ENCODE measurements around the gene AFM. TPM values are rescaled to one million over a fixed set of nuclear protein-coding genes. Genes with fewer than 3 reads are reported as not detected.

AFM gene
- total and polyA plus RNA-seq, 2 donors (not counting 1 experiment from before 2014, with no cell fraction given), result not detected

- POLR2A ChIA-PET, result no interaction called here
- no peaks in the 10 kb centered on the region for H3K36me3 ChIP-seq (replicated peaks in 1 of 2; ENCODE audit: control extremely low read depth in 1 of 2, control insufficient read depth in 1 of 2, extremely low read depth in 1 of 2, insufficient read depth in 2 of 2, low read length in 1 of 2)
- H3K4me3 ChIP-seq (ENCODE audit: control extremely low read depth in 1 of 5, extremely low read depth in 1 of 5, insufficient read depth in 1 of 5, low read depth in 2 of 5, low read length in 4 of 5), result no peak overlapping the region
- DNase-seq (no peak), ATAC-seq (ENCODE audit: low read depth) (no peak)
- TF ChIP-seq CTCF (IDR thresholded peaks at IDR 0.05) (no peak), EZH2 (IDR thresholded peaks at IDR 0.05; ENCODE audit: borderline replicate concordance, insufficient read depth, low read depth, low read length, poor library complexity, severe bottlenecking) (no peak)
- intact Hi-C loops (cut with micrococcal nuclease), result no loop called here
- H3K27me3 ChIP-seq (replicated peaks in 1 of 4; ENCODE audit: control extremely low read depth in 1 of 4, control insufficient read depth in 3 of 4, insufficient read depth in 4 of 4, low read length in 3 of 4), result peaks cover 0 to 4% (median 1%) of the 10 kb centered on the region in 4 experiments
- H3K27ac Mint-ChIP-seq, result no peak overlapping the region
- H3K79me2 ChIP-seq (ENCODE audit: control insufficient read depth, insufficient read depth, low read length), result no peaks in the 10 kb centered on the region
- no peaks in the 10 kb centered on the region for H3K9me3 ChIP-seq (ENCODE audit: control extremely low read depth in 1 of 3, control insufficient read depth in 2 of 3, insufficient read depth in 1 of 3, low read length in 2 of 3)
- CTCF ChIA-PET, result no interaction called here
- no peak overlapping the region for H3K4me3 Mint-ChIP-seq
- H2AFZ ChIP-seq (ENCODE audit: insufficient read depth, low read depth, low read length, poor library complexity, severe bottlenecking), result no peak overlapping the region
- H3K4me1 Mint-ChIP-seq, result no peaks in the 10 kb centered on the region
- H4K20me1 ChIP-seq (ENCODE audit: control insufficient read depth, insufficient read depth, low read length, poor library complexity, severe bottlenecking), result no peaks in the 10 kb centered on the region
- no peak overlapping the region for H3K27ac ChIP-seq (ENCODE audit: low read length in 2 of 2)
- H3K4me2 ChIP-seq (replicated peaks; ENCODE audit: low read depth, low read length, poor library complexity, severe bottlenecking), result no peak overlapping the region
- no peaks in the 10 kb centered on the region for H3K9me3 Mint-ChIP-seq (ENCODE audit: insufficient read depth)
- peaks cover 16% of the 10 kb centered on the region for H3K27me3 Mint-ChIP-seq
- H3K4me1 ChIP-seq (ENCODE audit: control insufficient read depth in 2 of 2, insufficient read depth in 2 of 2, low read length in 2 of 2), result no peaks in the 10 kb centered on the region
- no peak overlapping the region for H3K9ac ChIP-seq (ENCODE audit: low read length)
- no CpG with 5 or more reads among the region's 2 CpGs for WGBS (ENCODE audit: insufficient coverage)
Observed at GRCh38 chr4:73439445-73439844, 42.1 kb upstream of the AFM start.

GRCh38 chr4:73439991-73440390 is 41.6 kb upstream of the AFM start:
- H3K4me1 Mint-ChIP-seq, result no peaks in the 10 kb centered on the region
- Histone ChIP-seq H3K9me3 (ENCODE audit: control extremely low read depth in 1 of 3, control insufficient read depth in 2 of 3, insufficient read depth in 1 of 3, low read length in 2 of 3) (no peaks in the 10 kb centered on the region), H3K36me3 (replicated peaks in 1 of 2; ENCODE audit: control extremely low read depth in 1 of 2, control insufficient read depth in 1 of 2, extremely low read depth in 1 of 2, insufficient read depth in 2 of 2, low read length in 1 of 2) (no peaks in the 10 kb centered on the region), H4K20me1 (ENCODE audit: control insufficient read depth, insufficient read depth, low read length, poor library complexity, severe bottlenecking) (no peaks in the 10 kb centered on the region), H3K4me3 (ENCODE audit: control extremely low read depth in 1 of 5, extremely low read depth in 1 of 5, insufficient read depth in 1 of 5, low read depth in 2 of 5, low read length in 4 of 5) (no peak overlapping the region), H3K4me1 (ENCODE audit: control insufficient read depth in 2 of 2, insufficient read depth in 2 of 2, low read length in 2 of 2) (no peaks in the 10 kb centered on the region), H3K4me2 (replicated peaks; ENCODE audit: low read depth, low read length, poor library complexity, severe bottlenecking) (no peak overlapping the region), H3K9ac (ENCODE audit: low read length) (no peak overlapping the region), H3K79me2 (ENCODE audit: control insufficient read depth, insufficient read depth, low read length) (no peaks in the 10 kb centered on the region), H3K27ac (ENCODE audit: low read length in 2 of 2) (no peak overlapping the region), H2AFZ (ENCODE audit: insufficient read depth, low read depth, low read length, poor library complexity, severe bottlenecking) (no peak overlapping the region), H3K27me3 (replicated peaks in 1 of 4; ENCODE audit: control extremely low read depth in 1 of 4, control insufficient read depth in 3 of 4, insufficient read depth in 4 of 4, low read length in 3 of 4) (peaks cover 0 to 2% (median 1%) of the 10 kb centered on the region in 4 experiments)
- CTCF ChIA-PET, result no interaction called here
- no peak overlapping the region for H3K4me3 Mint-ChIP-seq
- no peak overlapping the region for H3K27ac Mint-ChIP-seq
- no peak for TF ChIP-seq CTCF (IDR thresholded peaks at IDR 0.05)
- no peak for TF ChIP-seq EZH2 (IDR thresholded peaks at IDR 0.05; ENCODE audit: borderline replicate concordance, insufficient read depth, low read depth, low read length, poor library complexity, severe bottlenecking)
- no peaks in the 10 kb centered on the region for H3K9me3 Mint-ChIP-seq (ENCODE audit: insufficient read depth)
- intact Hi-C loops (cut with micrococcal nuclease), result no loop called here
- WGBS (ENCODE audit: insufficient coverage), result no CpG with 5 or more reads among the region's 3 CpGs
- POLR2A ChIA-PET, result no interaction called here
- H3K27me3 Mint-ChIP-seq, result peaks cover 18% of the 10 kb centered on the region
- no peak for ATAC-seq (ENCODE audit: low read depth)
- DNase-seq, result no peak
